IMR-90 (cell line): ENCODE measurements around the gene MESP2. TPM values are rescaled to one million over a fixed set of nuclear protein-coding genes. Genes with fewer than 3 reads are reported as not detected.

ENCODE experiments used
- ATAC-seq: fragments of 200-7000 bp; cut with Tn5 transposase; 2 replicates; pipeline ENCODE4 v1.9.1; 2020; ENCODE audit warnings: low read depth, mild to moderate bottlenecking, moderate library complexity
- BruUV-seq: library from RNA; stranded (reverse); fragments of 400-500 nt; replicated peaks from 2 replicates; lab custom pipeline; 2021; lab: Mats Ljungman, UMichigan
- CTCF ChIA-PET: fragments of 300-600 bp; formaldehyde crosslinking; extraction: SDS; loops from one replicate; lab custom pipeline; 2021; ENCODE audit warnings: antibody characterized with exemption; lab: Yijun Ruan, JAX
- POLR2A ChIA-PET: fragments of 300-600 bp; sonication (Branson Sonifier 250); formaldehyde crosslinking; loops from one replicate; lab custom pipeline; 2022; ENCODE audit warnings: antibody characterized with exemption; ENCODE audit not compliant: unreplicated experiment; lab: Charles Lee
- DNase-seq: peaks from one replicate; pipeline ENCODE4 v3.0.0; 2013
- H2AFZ ChIP-seq: replicated peaks from 2 replicates; pipeline ENCODE3; 2013; ENCODE audit warnings: low read length, mild to moderate bottlenecking; ENCODE audit not compliant: poor library complexity
- H2AK5ac ChIP-seq: 2 replicates; pipeline ENCODE4 v1.6.1; 2013; ENCODE audit warnings: low read depth, low read length, inconsistent platforms
- H2AK9ac ChIP-seq: replicated peaks from 2 replicates; pipeline ENCODE3; 2013; ENCODE audit warnings: mild to moderate bottlenecking, low read depth, low read length, moderate library complexity; ENCODE audit not compliant: poor library complexity
- H2BK120ac ChIP-seq: 2 replicates; pipeline ENCODE4 v1.6.1; 2013; ENCODE audit warnings: low read depth, low read length, inconsistent platforms
- H2BK15ac ChIP-seq: 3 replicates; pipeline ENCODE4 v1.6.1; 2013; ENCODE audit warnings: low read depth, low read length, inconsistent platforms
- H2BK20ac ChIP-seq: 2 replicates; pipeline ENCODE4 v1.6.1; 2013; ENCODE audit warnings: low read depth, mild to moderate bottlenecking, inconsistent platforms, low read length, moderate library complexity
- H2BK5ac ChIP-seq: 2 replicates; pipeline ENCODE4 v1.6.1; 2013; ENCODE audit warnings: mild to moderate bottlenecking, low read depth, low read length, inconsistent platforms; ENCODE audit not compliant: poor library complexity, severe bottlenecking
- H3K14ac ChIP-seq: replicated peaks from 2 replicates; pipeline ENCODE4 v1.6.1; 2013; ENCODE audit warnings: low read depth, low read length, inconsistent platforms
- H3K18ac ChIP-seq: 2 replicates; pipeline ENCODE4 v1.6.1; 2013; ENCODE audit warnings: low read depth, low read length, control low read depth
- H3K23ac ChIP-seq: 2 replicates; pipeline ENCODE4 v1.6.1; 2013; ENCODE audit warnings: low read depth, low read length, inconsistent platforms
- H3K27ac ChIP-seq: 2 replicates; pipeline ENCODE4 v1.5.1; 2013; ENCODE audit warnings: mild to moderate bottlenecking, control low read depth, low read length; ENCODE audit not compliant: insufficient read depth
- H3K27me3 ChIP-seq: 2 replicates; pipeline ENCODE4 v1.6.1; 2013; ENCODE audit warnings: low read length; ENCODE audit not compliant: control insufficient read depth, insufficient read depth
- H3K36me3 ChIP-seq: 2 replicates; pipeline ENCODE4 v1.6.1; 2013; ENCODE audit warnings: low read length, mixed read lengths; ENCODE audit not compliant: control insufficient read depth, insufficient read depth
- H3K4ac ChIP-seq: 2 replicates; pipeline ENCODE4 v1.6.1; 2013; ENCODE audit warnings: low read depth, low read length, inconsistent platforms
- H3K4me1 ChIP-seq: 2 replicates; pipeline ENCODE4 v1.6.1; 2013; ENCODE audit warnings: low read length, mixed read lengths; ENCODE audit not compliant: control insufficient read depth, insufficient read depth
- H3K4me2 ChIP-seq: 2 replicates; pipeline ENCODE4 v1.6.1; 2013; ENCODE audit warnings: low read depth, mild to moderate bottlenecking, control low read depth, low read length, moderate library complexity
- H3K4me3 ChIP-seq: 2 replicates; pipeline ENCODE4 v1.5.1; 2013; ENCODE audit warnings: low read depth, mild to moderate bottlenecking, control low read depth, low read length, moderate library complexity; ENCODE audit not compliant: insufficient read depth
- H3K56ac ChIP-seq: 2 replicates; pipeline ENCODE4 v1.6.1; 2013; ENCODE audit warnings: low read length, inconsistent platforms; ENCODE audit not compliant: insufficient read depth; ENCODE audit errors: extremely low read depth
- H3K79me1 ChIP-seq, 2 experiments: 2 replicates each; pipeline ENCODE4 v1.6.1; 2013; ENCODE audit warnings: low read length in 2 of 2, inconsistent platforms in 1 of 2, low read depth in 1 of 2
- H3K9ac ChIP-seq: 2 replicates; pipeline ENCODE4 v1.6.1; 2013; ENCODE audit warnings: low read depth, low read length, control low read depth
- H3K9me1 ChIP-seq: 2 replicates; pipeline ENCODE4 v1.6.1; 2013; ENCODE audit warnings: low read length, inconsistent platforms; ENCODE audit not compliant: insufficient read depth
- H3K9me3 ChIP-seq: 2 replicates; pipeline ENCODE4 v1.6.1; 2013; ENCODE audit warnings: low read length; ENCODE audit not compliant: control insufficient read depth, insufficient read depth
- H4K20me1 ChIP-seq: 2 replicates; pipeline ENCODE4 v1.6.1; 2013; ENCODE audit warnings: low read length, inconsistent platforms; ENCODE audit not compliant: insufficient read depth
- H4K5ac ChIP-seq: 2 replicates; pipeline ENCODE4 v1.6.1; 2013; ENCODE audit warnings: mild to moderate bottlenecking, low read depth, low read length, control low read depth
- H4K8ac ChIP-seq, 2 experiments: 2 replicates each; pipeline ENCODE4 v1.6.1; 2013; ENCODE audit warnings: low read depth in 2 of 2, low read length in 2 of 2, control low read depth in 1 of 2, inconsistent platforms in 1 of 2
- H4K91ac ChIP-seq: 2 replicates; pipeline ENCODE4 v1.6.1; 2013; ENCODE audit warnings: low read depth, low read length, inconsistent platforms; ENCODE audit not compliant: insufficient read depth
- BHLHE40 ChIP-seq: fragments of 150-350 bp; IDR thresholded peaks from 2 replicates; pipeline ENCODE4 v1.6.1; 2016; ENCODE audit warnings: mild to moderate bottlenecking, low read depth, low read length
- CHD1 ChIP-seq: IDR thresholded peaks from 2 replicates; pipeline ENCODE4 v1.6.1; 2012; ENCODE audit warnings: low read depth, low read length, improper control_type of control experiment
- MAFK ChIP-seq: IDR thresholded peaks from 2 replicates; pipeline ENCODE4 v1.6.1; 2012; ENCODE audit warnings: low read depth, low read length, improper control_type of control experiment
- MAZ ChIP-seq: IDR thresholded peaks from 2 replicates; pipeline ENCODE4 v1.6.1; 2012; ENCODE audit warnings: low read depth, mild to moderate bottlenecking, low read length, improper control_type of control experiment, moderate library complexity, borderline replicate concordance
- MXI1 ChIP-seq: IDR thresholded peaks from 2 replicates; pipeline ENCODE4 v1.6.1; 2012; ENCODE audit warnings: low read depth, mild to moderate bottlenecking, low read length, moderate library complexity, borderline replicate concordance
- RCOR1 ChIP-seq: IDR thresholded peaks from 2 replicates; pipeline ENCODE4 v1.6.1; 2012; ENCODE audit warnings: mild to moderate bottlenecking, low read length, improper control_type of control experiment; ENCODE audit not compliant: insufficient replicate concordance
- WGBS, 2 experiments: methylation state at CpG; one replicate each; pipeline versions ENCODE4 v1.1.5 to v1.1.7; 2013; ENCODE audit warnings: missing lambda C conversion rate in 2 of 2; ENCODE audit not compliant: insufficient read length in 1 of 2; ENCODE audit errors: extremely low coverage in 2 of 2; 5-methylcytosine and 5-hydroxymethylcytosine counted together
- dilution Hi-C: fragments of 300-500 bp; cut with HindIII; formaldehyde crosslinking; loops from one replicate; pipeline ENCODE4 v1.14.3; 2018; ENCODE audit warnings: low sequenced_read_pairs; ENCODE audit not compliant: unreplicated experiment
- in situ Hi-C: fragments of 300-500 bp; cut with MboI; formaldehyde crosslinking; loops from 3 replicates; pipeline ENCODE4 v1.14.3; 2019; ENCODE audit warnings: low sequenced_read_pairs, inconsistent platforms, mixed read lengths
- intact Hi-C: fragments of 100-400 bp; cut with micrococcal nuclease; formaldehyde crosslinking; loops from 2 replicates; pipeline ENCODE4 v1.10.0; 2022
- polyA plus RNA-seq, 3 experiments: library from polyadenylated mRNA; depleted of rRNA; stranded (reverse); fragments of >200 nt; gene quantifications; 2 replicates each; pipeline ENCODE4 v1.2.3, GENCODE V29; 2012; ENCODE audit warnings: low replicate concordance in 1 of 3
- total RNA-seq: library from RNA; depleted of rRNA; stranded (reverse); fragments of >200 nt; gene quantifications from 2 replicates; pipeline ENCODE4 v1.2.3, GENCODE V29; 2012
- TF ChIP-seq, protein P1 (sequence below): fragments of 150-350 bp; IDR thresholded peaks from 2 replicates; pipeline ENCODE4 v1.6.1; 2017; ENCODE audit warnings: mild to moderate bottlenecking, antibody characterized with exemption, low read length, low read depth
- TF ChIP-seq, protein P2 (sequence below): conservative IDR thresholded peaks from 2 replicates; pipeline ENCODE4 v1.5.1; 2012; ENCODE audit warnings: mild to moderate bottlenecking, low read depth, low read length, improper control_type of control experiment

MESP2 gene
- total and polyA plus RNA-seq, 2 of the 4 experiments (the other 2 are of a cell fraction), result 0.18 to 0.32 TPM

DNA sequence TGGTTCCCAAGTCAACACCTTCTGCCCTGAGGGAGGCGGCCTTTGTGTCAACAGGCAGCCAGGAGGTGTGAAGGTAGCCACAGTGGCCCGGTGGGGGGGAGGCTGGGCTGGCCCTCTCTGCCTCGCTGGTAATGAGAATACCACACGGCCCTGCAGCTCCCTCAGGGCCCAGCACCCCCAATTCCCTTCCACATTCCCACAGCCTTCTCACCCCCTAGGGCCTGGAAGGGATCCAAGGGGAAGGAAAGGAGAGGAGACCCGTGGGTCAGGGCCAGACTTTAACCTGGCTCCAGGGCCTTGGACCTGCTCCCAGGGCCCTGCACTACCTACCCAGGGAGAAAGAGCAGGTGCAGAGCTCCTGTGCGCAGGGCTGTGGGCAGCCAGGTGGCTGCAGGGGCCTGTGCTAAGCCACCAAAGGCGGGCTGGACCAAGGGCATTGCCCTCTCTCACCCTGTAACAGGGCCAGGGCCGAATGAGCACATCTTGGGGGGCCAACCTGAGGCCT, 8.7 kb upstream of the MESP2 start (continued):
- TF ChIP-seq MAZ (no peak), CHD1 (no peak), RCOR1 (no peak), BHLHE40 (no peak), MXI1 (no peak), MAFK (no peak)

DNA sequence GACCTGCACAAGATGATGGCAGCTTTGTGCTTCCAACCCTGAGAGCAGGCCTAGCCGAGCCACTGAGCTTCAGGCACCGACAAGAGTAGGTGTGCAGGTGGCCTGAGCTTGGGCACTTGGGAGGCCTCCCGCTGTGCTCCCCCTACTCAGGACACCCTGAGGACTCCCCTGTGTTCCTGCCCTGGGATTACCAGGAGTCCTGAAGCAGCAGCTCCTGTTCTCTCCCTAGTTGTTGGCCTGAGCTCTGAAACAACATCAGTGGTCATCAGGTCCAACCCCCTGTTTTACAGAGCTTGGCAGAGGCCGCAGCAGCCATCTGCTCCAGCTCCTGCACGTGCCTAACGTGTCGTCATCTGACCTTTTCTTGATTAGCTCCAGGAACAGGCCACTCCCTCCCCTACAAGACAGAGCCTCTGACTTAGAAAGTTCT, 8.0 kb upstream of the MESP2 start:
- Histone ChIP-seq H3K79me1 (no peaks in the 10 kb centered on the region), H3K14ac (no peak overlapping the region), H2BK15ac (no peak overlapping the region), H2AK9ac (peak overlapping the region; percentile 75), H2BK120ac (no peak overlapping the region), H2BK20ac (no peak overlapping the region), H4K91ac (no peak overlapping the region), H2AK5ac (no peak overlapping the region), H4K5ac (no peak overlapping the region), H2BK5ac (no peak overlapping the region), H3K23ac (no peak overlapping the region), H3K27me3 (no peaks in the 10 kb centered on the region), H3K9me1 (no peaks in the 10 kb centered on the region), H3K18ac (no peak overlapping the region), H3K27ac (no peak overlapping the region), H3K4me1 (peaks cover 14% of the 10 kb centered on the region), H3K9me3 (no peaks in the 10 kb centered on the region), H4K20me1 (no peaks in the 10 kb centered on the region), H3K9ac (no peak overlapping the region), H3K4ac (no peak overlapping the region), H3K56ac (no peak overlapping the region), H2AFZ (peak overlapping the region; percentile 73), H3K4me3 (no peak overlapping the region), H3K36me3 (no peaks in the 10 kb centered on the region), H4K8ac (no peak overlapping the region), H3K4me2 (no peak overlapping the region)
- BruUV-seq, result no TSS peak
- intact Hi-C loops, result no loop called here
- ChIA-PET CTCF (no interaction called here), POLR2A (no interaction called here)
- dilution Hi-C loops, result loop anchor here (25.0 kb wide), 1 partner anchor 94 kb away; no protein-coding TSS in a partner anchor
- peak; percentile 22; the same call in 1 of the 2 replicates for ATAC-seq
- 48% methylated on average over 5 of the region's 7 CpGs; no CpG with 5 or more reads in 1 of the 2 experiments for WGBS, 2 experiments
- TF ChIP-seq MAFK (no peak), BHLHE40 (peak; percentile 83)
- TF ChIP-seq, protein P1, sequence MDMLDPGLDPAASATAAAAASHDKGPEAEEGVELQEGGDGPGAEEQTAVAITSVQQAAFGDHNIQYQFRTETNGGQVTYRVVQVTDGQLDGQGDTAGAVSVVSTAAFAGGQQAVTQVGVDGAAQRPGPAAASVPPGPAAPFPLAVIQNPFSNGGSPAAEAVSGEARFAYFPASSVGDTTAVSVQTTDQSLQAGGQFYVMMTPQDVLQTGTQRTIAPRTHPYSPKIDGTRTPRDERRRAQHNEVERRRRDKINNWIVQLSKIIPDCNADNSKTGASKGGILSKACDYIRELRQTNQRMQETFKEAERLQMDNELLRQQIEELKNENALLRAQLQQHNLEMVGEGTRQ, result no peak
- TF ChIP-seq, protein P2, sequence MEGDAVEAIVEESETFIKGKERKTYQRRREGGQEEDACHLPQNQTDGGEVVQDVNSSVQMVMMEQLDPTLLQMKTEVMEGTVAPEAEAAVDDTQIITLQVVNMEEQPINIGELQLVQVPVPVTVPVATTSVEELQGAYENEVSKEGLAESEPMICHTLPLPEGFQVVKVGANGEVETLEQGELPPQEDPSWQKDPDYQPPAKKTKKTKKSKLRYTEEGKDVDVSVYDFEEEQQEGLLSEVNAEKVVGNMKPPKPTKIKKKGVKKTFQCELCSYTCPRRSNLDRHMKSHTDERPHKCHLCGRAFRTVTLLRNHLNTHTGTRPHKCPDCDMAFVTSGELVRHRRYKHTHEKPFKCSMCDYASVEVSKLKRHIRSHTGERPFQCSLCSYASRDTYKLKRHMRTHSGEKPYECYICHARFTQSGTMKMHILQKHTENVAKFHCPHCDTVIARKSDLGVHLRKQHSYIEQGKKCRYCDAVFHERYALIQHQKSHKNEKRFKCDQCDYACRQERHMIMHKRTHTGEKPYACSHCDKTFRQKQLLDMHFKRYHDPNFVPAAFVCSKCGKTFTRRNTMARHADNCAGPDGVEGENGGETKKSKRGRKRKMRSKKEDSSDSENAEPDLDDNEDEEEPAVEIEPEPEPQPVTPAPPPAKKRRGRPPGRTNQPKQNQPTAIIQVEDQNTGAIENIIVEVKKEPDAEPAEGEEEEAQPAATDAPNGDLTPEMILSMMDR, result no peak
- peak; percentile 60 for DNase-seq
- in situ Hi-C loops, result no loop called here
